Testis (tissue), 2 donors: ENCODE results near the gene CAMSAP3.

Source experiments
- POLR2A ChIP-seq: fragments of 450-650 bp; IDR thresholded peaks from one replicate; pipeline ENCODE4 v1.6.1; 2017; ENCODE audit warnings: antibody characterized with exemption, mild to moderate bottlenecking, moderate library complexity
- TF ChIP-seq, protein P1 (sequence below), 3 experiments: fragments of 450-650 bp in 2 of 3; fragments of 200-600 bp in 1 of 3; sonication (generic) in 1 of 3; IDR thresholded peaks; one replicate each; pipeline ENCODE4 v1.5.1; 2016 to 2019; ENCODE audit warnings: antibody characterized with exemption in 3 of 3, mild to moderate bottlenecking in 2 of 3, moderate library complexity in 1 of 3

DNA sequence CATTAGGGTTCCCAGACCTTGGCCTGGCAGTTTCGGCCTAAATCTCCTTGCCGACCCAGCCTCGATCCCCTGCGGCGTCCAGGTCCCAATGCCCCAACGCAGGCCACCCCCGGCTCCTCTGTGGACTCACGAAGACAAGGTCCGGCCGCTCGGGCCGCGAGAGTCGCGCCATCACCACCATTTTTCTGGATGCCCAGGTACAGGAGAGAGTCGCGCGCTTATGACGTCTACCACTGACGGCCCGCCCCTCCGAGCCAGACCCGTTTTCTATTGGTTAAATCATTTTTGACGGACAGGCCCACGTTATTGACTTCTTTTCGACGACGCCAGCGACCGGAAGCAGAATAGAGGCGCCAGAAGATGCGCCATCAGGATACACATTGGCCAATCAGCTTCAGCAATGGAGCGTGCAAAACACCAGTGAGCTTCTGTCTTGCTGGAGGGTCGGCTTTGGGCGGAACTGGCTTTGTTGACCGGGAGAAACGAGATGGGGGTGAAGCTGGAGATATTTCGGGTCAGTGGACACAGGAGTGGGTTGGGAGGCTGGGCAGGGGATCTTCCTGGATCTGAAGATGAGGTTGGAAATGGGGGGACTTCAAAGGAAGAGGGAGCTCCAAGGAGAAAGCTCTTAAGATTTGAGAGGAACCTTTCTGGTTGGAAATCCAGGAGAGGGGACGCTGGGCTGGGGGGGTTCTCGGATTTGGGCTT is 33.8 kb downstream of the CAMSAP3 start, which contains the start of the genes PET100 and XAB2:
- TF ChIP-seq, protein P1, sequence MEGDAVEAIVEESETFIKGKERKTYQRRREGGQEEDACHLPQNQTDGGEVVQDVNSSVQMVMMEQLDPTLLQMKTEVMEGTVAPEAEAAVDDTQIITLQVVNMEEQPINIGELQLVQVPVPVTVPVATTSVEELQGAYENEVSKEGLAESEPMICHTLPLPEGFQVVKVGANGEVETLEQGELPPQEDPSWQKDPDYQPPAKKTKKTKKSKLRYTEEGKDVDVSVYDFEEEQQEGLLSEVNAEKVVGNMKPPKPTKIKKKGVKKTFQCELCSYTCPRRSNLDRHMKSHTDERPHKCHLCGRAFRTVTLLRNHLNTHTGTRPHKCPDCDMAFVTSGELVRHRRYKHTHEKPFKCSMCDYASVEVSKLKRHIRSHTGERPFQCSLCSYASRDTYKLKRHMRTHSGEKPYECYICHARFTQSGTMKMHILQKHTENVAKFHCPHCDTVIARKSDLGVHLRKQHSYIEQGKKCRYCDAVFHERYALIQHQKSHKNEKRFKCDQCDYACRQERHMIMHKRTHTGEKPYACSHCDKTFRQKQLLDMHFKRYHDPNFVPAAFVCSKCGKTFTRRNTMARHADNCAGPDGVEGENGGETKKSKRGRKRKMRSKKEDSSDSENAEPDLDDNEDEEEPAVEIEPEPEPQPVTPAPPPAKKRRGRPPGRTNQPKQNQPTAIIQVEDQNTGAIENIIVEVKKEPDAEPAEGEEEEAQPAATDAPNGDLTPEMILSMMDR (IDR thresholded peaks at IDR 0.05): no peak
- TF ChIP-seq POLR2A: no peak
